PC-3 (cell line): ENCODE data around the gene UCN3. TPM values are rescaled to one million over a fixed set of nuclear protein-coding genes. Genes with fewer than 3 reads are reported as not detected.

Experiments used
- ATAC-seq: fragments of 200-7000 bp; cut with Tn5 transposase; 2 replicates; pipeline ENCODE4 v1.9.1; 2020; ENCODE audit warnings: mild to moderate bottlenecking, moderate library complexity
- BruUV-seq: library from RNA; stranded (reverse); fragments of 400-500 nt; replicated peaks from 2 replicates; lab custom pipeline; 2021; lab: Mats Ljungman, UMichigan
- CTCF ChIA-PET: fragments of 300-600 bp; sonication (Branson Sonifier 250); formaldehyde crosslinking; loops from one replicate; lab custom pipeline; 2022; ENCODE audit warnings: antibody characterized with exemption; lab: Charles Lee
- POLR2A ChIA-PET: fragments of 300-600 bp; sonication (Branson Sonifier 250); formaldehyde crosslinking; loops from one replicate; lab custom pipeline; 2022; ENCODE audit warnings: antibody characterized with exemption; ENCODE audit not compliant: unreplicated experiment; lab: Charles Lee
- DNase-seq: peaks from one replicate; pipeline ENCODE4 v3.0.0-alpha.2; 2015
- H2AFZ ChIP-seq: fragments of 300-600 bp; sonication (generic); 2 replicates; pipeline ENCODE4 v1.6.0; 2016; ENCODE audit warnings: antibody characterized with exemption, low read length
- H3F3A ChIP-seq: fragments of 300-600 bp; sonication (generic); one replicate; pipeline ENCODE4 v1.6.0; 2017; ENCODE audit warnings: antibody characterized with exemption, low read length, control low read depth, mild to moderate bottlenecking; ENCODE audit not compliant: unreplicated experiment
- H3K27ac ChIP-seq: fragments of 300-600 bp; sonication (generic); 2 replicates; pipeline ENCODE4 v1.5.1; 2016; ENCODE audit warnings: mild to moderate bottlenecking, low read length
- H3K27me3 ChIP-seq: fragments of 300-600 bp; sonication (generic); 2 replicates; pipeline ENCODE4 v1.6.1; 2016; ENCODE audit warnings: low read length, mixed read lengths
- H3K36me3 ChIP-seq: fragments of 300-600 bp; sonication (generic); 2 replicates; pipeline ENCODE4 v1.6.1; 2016; ENCODE audit warnings: low read depth, mixed run types, low read length, mixed read lengths
- H3K4me1 ChIP-seq: fragments of 300-600 bp; sonication (generic); 2 replicates; pipeline ENCODE4 v1.5.1; 2016; ENCODE audit warnings: low read length; ENCODE audit not compliant: insufficient read depth
- H3K4me2 ChIP-seq: fragments of 300-600 bp; sonication (generic); 2 replicates; pipeline ENCODE4 v1.6.0; 2016; ENCODE audit warnings: low read length
- H3K4me3 ChIP-seq: fragments of 300-600 bp; sonication (generic); 2 replicates; pipeline ENCODE4 v1.5.1; 2016; ENCODE audit warnings: mild to moderate bottlenecking, low read length, mixed read lengths
- H3K79me2 ChIP-seq: fragments of 300-600 bp; sonication (generic); 2 replicates; pipeline ENCODE4 v1.6.1; 2017; ENCODE audit warnings: low read length, mixed read lengths
- H3K9ac ChIP-seq: fragments of 300-600 bp; sonication (generic); 2 replicates; pipeline ENCODE4 v1.6.0; 2016; ENCODE audit warnings: mild to moderate bottlenecking, low read length
- H3K9me2 ChIP-seq: fragments of 300-600 bp; sonication (generic); replicated peaks from 2 replicates; pipeline ENCODE4 v1.6.1; 2016; ENCODE audit warnings: mixed run types, low read length, mixed read lengths
- H3K9me3 ChIP-seq: fragments of 300-600 bp; sonication (generic); 2 replicates; pipeline ENCODE4 v1.6.1; 2016; ENCODE audit warnings: low read length, mixed read lengths
- H4K20me1 ChIP-seq: fragments of 300-600 bp; sonication (generic); 2 replicates; pipeline ENCODE4 v1.6.1; 2016; ENCODE audit warnings: low read length, mixed read lengths
- CTCF ChIP-seq: fragments of 300-600 bp; sonication (generic); conservative IDR thresholded peaks from 2 replicates; pipeline ENCODE4 v1.5.1; 2017; ENCODE audit warnings: antibody characterized with exemption, low read depth, mild to moderate bottlenecking, low read length
- EZH2 ChIP-seq: fragments of 300-600 bp; sonication (generic); IDR thresholded peaks from one replicate; pipeline ENCODE4 v1.6.1; 2017; ENCODE audit warnings: antibody characterized with exemption, mild to moderate bottlenecking, low read length; ENCODE audit not compliant: unreplicated experiment
- EZH2phosphoT487 ChIP-seq: fragments of 300-600 bp; sonication (generic); IDR thresholded peaks from 2 replicates; pipeline ENCODE4 v1.6.1; 2018; ENCODE audit warnings: mild to moderate bottlenecking, antibody characterized with exemption, low read length, borderline replicate concordance
- intact Hi-C: fragments of 100-400 bp; cut with micrococcal nuclease; formaldehyde crosslinking; loops from 2 replicates; pipeline ENCODE4 v1.9.0; 2023
- total RNA-seq: library from RNA; depleted of rRNA; stranded (reverse); fragments of >200 nt; gene quantifications from 2 replicates; pipeline ENCODE4 v1.2.3, GENCODE V29; 2014

UCN3 gene
- total RNA-seq, 1 experiment from 2014 or later, result not detected

- Histone ChIP-seq H3K9me3 (no peaks in the 10 kb centered on the region), H4K20me1 (no peaks in the 10 kb centered on the region), H3K4me2 (no peak overlapping the region), H3K36me3 (no peaks in the 10 kb centered on the region), H3K79me2 (no peaks in the 10 kb centered on the region), H3K27me3 (no peaks in the 10 kb centered on the region), H3K9ac (no peak overlapping the region), H2AFZ (no peak overlapping the region), H3K27ac (no peak overlapping the region), H3K4me3 (no peak overlapping the region), H3K9me2 (no peaks in the 10 kb centered on the region), H3F3A (no peaks in the 10 kb centered on the region), H3K4me1 (no peaks in the 10 kb centered on the region)
- ATAC-seq (peak; percentile 37), DNase-seq (no peak)
- TF ChIP-seq EZH2phosphoT487 (no peak), CTCF (no peak), EZH2 (no peak)
- BruUV-seq, result no TSS peak
- ChIA-PET POLR2A (no interaction called here), CTCF (no interaction called here)
- intact Hi-C loops, result no loop called here
These were observed 4.3 kb upstream of the UCN3 start for GRCh38 chr10:5360318-5360915.

GRCh38 chr10:5361966-5362365 is 2.8 kb upstream of the UCN3 start:
- Histone ChIP-seq H3K36me3 (no peaks in the 10 kb centered on the region), H2AFZ (no peak overlapping the region), H3K27ac (no peak overlapping the region), H3K4me1 (no peaks in the 10 kb centered on the region), H3K4me3 (no peak overlapping the region), H3K4me2 (no peak overlapping the region), H3K79me2 (no peaks in the 10 kb centered on the region), H3K9ac (no peak overlapping the region), H3K9me2 (no peaks in the 10 kb centered on the region), H3F3A (no peaks in the 10 kb centered on the region), H3K9me3 (no peaks in the 10 kb centered on the region), H4K20me1 (no peaks in the 10 kb centered on the region), H3K27me3 (0 out of 2 replicates have a peak, but pooled peaks cover 4% of the 10 kb centered on the region)
- no peak for TF ChIP-seq CTCF
- no peak for TF ChIP-seq EZH2
- TF ChIP-seq EZH2phosphoT487, result no peak
- CTCF ChIA-PET, result no interaction called here
- DNase-seq (no peak), ATAC-seq (no peak)
- intact Hi-C loops, result no loop called here
- no TSS peak for BruUV-seq
- POLR2A ChIA-PET, result no interaction called here

DNA sequence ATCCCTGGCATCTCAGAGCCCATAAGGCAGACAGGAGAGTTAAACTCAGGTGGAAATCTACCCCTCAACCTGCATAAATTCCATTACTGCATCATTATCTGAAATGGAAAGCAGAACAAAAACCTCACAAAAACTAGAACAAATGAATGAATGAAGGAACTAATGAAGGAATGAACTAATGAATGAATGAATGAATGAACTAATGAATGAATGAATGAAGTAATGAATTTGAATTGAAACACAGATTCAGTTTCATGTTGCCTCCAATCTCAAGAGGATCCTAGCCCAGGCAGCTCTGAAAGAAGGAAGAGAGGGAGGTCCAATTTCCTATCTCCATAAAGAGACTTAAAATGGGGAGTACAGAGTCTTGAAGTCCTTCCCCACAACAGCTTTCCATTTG is 1.9 kb upstream of the UCN3 start:
- 0 out of 2 replicates have a peak, but pooled peaks cover 4% of the 10 kb centered on the region for H3K27me3 ChIP-seq
- no peaks in the 10 kb centered on the region for H3K4me1 ChIP-seq
- CTCF ChIA-PET, result no interaction called here

More for the DNA sequence above, 1.9 kb upstream of the UCN3 start:
- DNase-seq (no peak), ATAC-seq (no peak)
- H4K20me1 ChIP-seq, result no peaks in the 10 kb centered on the region
- no peaks in the 10 kb centered on the region for H3K9me2 ChIP-seq
- no peak overlapping the region for H3K4me2 ChIP-seq
- no peak overlapping the region for H3K4me3 ChIP-seq
- POLR2A ChIA-PET, result no interaction called here
- no peaks in the 10 kb centered on the region for H3F3A ChIP-seq
- no TSS peak for BruUV-seq
- H3K9me3 ChIP-seq, result no peaks in the 10 kb centered on the region
- no peak overlapping the region for H3K9ac ChIP-seq
- no peak overlapping the region for H2AFZ ChIP-seq
- H3K79me2 ChIP-seq, result no peaks in the 10 kb centered on the region
- intact Hi-C loops, result no loop called here
- H3K36me3 ChIP-seq, result no peaks in the 10 kb centered on the region
- TF ChIP-seq EZH2phosphoT487 (no peak), EZH2 (no peak), CTCF (no peak)
- H3K27ac ChIP-seq, result no peak overlapping the region
